T-cell (primary cell): ENCODE results near the gene CDK5RAP2. TPM values are rescaled to one million over a fixed set of nuclear protein-coding genes. Genes with fewer than 3 reads are reported as not detected.

Source experiments
- ATAC-seq, 4 experiments: fragments of 200-7000 bp in 3 of 4; fragments of 150-1000 bp in 1 of 4; cut with Tn5 transposase; replicated peaks in 1 of 4; 1 replicate in 3 of 4; 2 replicates in 1 of 4; pipeline ENCODE4 v1.10.0; 2021; ENCODE audit warnings: moderate library complexity in 3 of 4, mild to moderate bottlenecking in 2 of 4, moderate number of reproducible peaks in 1 of 4
- CTCF ChIA-PET, 2 donors: fragments of 300-600 bp; sonication (Branson Sonifier 250); formaldehyde crosslinking; loops; one replicate each; lab custom pipeline; 2022; ENCODE audit warnings: antibody characterized with exemption in 2 of 2; lab: Charles Lee
- POLR2A ChIA-PET, 2 donors: fragments of 300-600 bp; sonication (Branson Sonifier 250); formaldehyde crosslinking; loops; one replicate each; lab custom pipeline; 2022; ENCODE audit warnings: antibody characterized with exemption in 2 of 2; lab: Charles Lee
- DNase-seq, 35 experiments: peaks; one replicate each; pipeline versions ENCODE4 v3.0.0 to v3.0.0-alpha.2; 2013 to 2023
- H3K27ac ChIP-seq: one replicate; pipeline ENCODE4 v1.5.1; 2013; ENCODE audit warnings: low read length
- H3K27me3 ChIP-seq, 2 experiments: replicated peaks in 1 of 2; 1 replicate in 1 of 2; 2 replicates in 1 of 2; pipeline versions ENCODE4 v1.6.1 to v1.7.0; 2013; ENCODE audit warnings: low read length in 1 of 2, mixed read lengths in 1 of 2; ENCODE audit not compliant: control insufficient read depth in 2 of 2, insufficient read depth in 2 of 2; ENCODE audit errors: extremely low read depth in 1 of 2
- H3K36me3 ChIP-seq, 2 donors: 1 replicate in 1 of 2; 2 replicates in 1 of 2; pipeline versions ENCODE4 v1.6.1 to v1.7.0; 2013; ENCODE audit warnings: low read length in 1 of 2; ENCODE audit not compliant: control insufficient read depth in 2 of 2, insufficient read depth in 1 of 2; ENCODE audit errors: extremely low read depth in 1 of 2
- H3K4me1 ChIP-seq, 2 experiments: 1 replicate in 1 of 2; 2 replicates in 1 of 2; pipeline versions ENCODE4 v1.6.1 to v1.7.0; 2013; ENCODE audit warnings: low read length in 2 of 2, mixed read lengths in 1 of 2; ENCODE audit not compliant: insufficient read depth in 2 of 2, control insufficient read depth in 1 of 2; ENCODE audit errors: extremely low read depth in 1 of 2
- H3K4me3 ChIP-seq, 2 donors: 1 replicate in 1 of 2; 2 replicates in 1 of 2; pipeline versions ENCODE4 v1.5.1 to v1.7.0; 2013; ENCODE audit warnings: mild to moderate bottlenecking in 2 of 2, low read length in 1 of 2, moderate library complexity in 1 of 2; ENCODE audit not compliant: control insufficient read depth in 1 of 2; ENCODE audit errors: extremely low read depth in 1 of 2
- H3K9me3 ChIP-seq: 2 replicates; pipeline ENCODE4 v1.7.0; 2013
- H3K27ac Mint-ChIP-seq, 2 donors: one replicate each; pipeline ENCODE4 v1.8.0; 2020 to 2021; ENCODE audit warnings: mild to moderate bottlenecking in 2 of 2, mixed read lengths in 2 of 2
- H3K27me3 Mint-ChIP-seq, 2 donors: one replicate each; pipeline ENCODE4 v1.8.0; 2021 to 2022; ENCODE audit warnings: mixed read lengths in 2 of 2
- H3K36me3 Mint-ChIP-seq: one replicate; pipeline ENCODE4 v1.8.0; 2021; ENCODE audit warnings: mixed read lengths
- H3K4me1 Mint-ChIP-seq, 3 donors: one replicate each; pipeline ENCODE4 v1.8.0; 2020 to 2022; ENCODE audit warnings: mixed read lengths in 3 of 3, mild to moderate bottlenecking in 1 of 3
- H3K4me3 Mint-ChIP-seq, 3 donors: one replicate each; pipeline ENCODE4 v1.8.0; 2020 to 2022; ENCODE audit warnings: mild to moderate bottlenecking in 3 of 3, mixed read lengths in 3 of 3, moderate library complexity in 3 of 3
- H3K9me3 Mint-ChIP-seq, 3 donors: one replicate each; pipeline ENCODE4 v1.8.0; 2020 to 2022; ENCODE audit warnings: mixed read lengths in 3 of 3
- WGBS: methylation state at CpG from one replicate; pipeline ENCODE4 v1.1.5; 2013; ENCODE audit warnings: missing lambda C conversion rate; ENCODE audit not compliant: insufficient coverage; 5-methylcytosine and 5-hydroxymethylcytosine counted together
- total RNA-seq, 35 experiments: library from RNA in 6 of 35; stranded (reverse) in 6 of 35; fragments of 120-200 nt in 1 of 35; gene quantifications; one replicate each; pipeline versions ENCODE4 v1.2.1 to v1.2.4 and lab custom pipeline; 2013 to 2026

CDK5RAP2 gene
- total RNA-seq, 5 donors from 2014 or later (not counting 1 experiment from before 2014, with no cell fraction given) = 66.3 to 79.8 (median 73.9) TPM

GRCh38 chr9:120486347-120486746 lies 93.6 kb downstream of the CDK5RAP2 start:
- H3K4me1 ChIP-seq = no peaks in the 10 kb centered on the region
- H3K4me1 Mint-ChIP-seq = no peaks in the 10 kb centered on the region
- ChIA-PET CTCF (no interaction called here), POLR2A (no interaction called here)
- H3K27ac ChIP-seq = no peak overlapping the region
- H3K36me3 Mint-ChIP-seq = peaks cover 78% of the 10 kb centered on the region
- H3K27me3 Mint-ChIP-seq = no peaks in the 10 kb centered on the region
- no peaks in the 10 kb centered on the region for H3K27me3 ChIP-seq
- H3K4me3 Mint-ChIP-seq = no peak overlapping the region
- H3K27ac Mint-ChIP-seq = no peak overlapping the region
- no peaks in the 10 kb centered on the region for H3K9me3 ChIP-seq
- ATAC-seq (no peak), DNase-seq (no peak)
- WGBS = 100% methylated on average over 3 of the region's 4 CpGs
- H3K9me3 Mint-ChIP-seq = no peaks in the 10 kb centered on the region
- H3K4me3 ChIP-seq = no peak overlapping the region
- H3K36me3 ChIP-seq = peaks cover 20 to 67% of the 10 kb centered on the region in 2 donors

GRCh38 chr9:120485788-120486187 lies 94.2 kb downstream of the CDK5RAP2 start:
- no peak for ATAC-seq
- WGBS = 97% methylated on average over 3 of the region's 3 CpGs
- H3K4me1 Mint-ChIP-seq = no peaks in the 10 kb centered on the region
- no peaks in the 10 kb centered on the region for H3K27me3 Mint-ChIP-seq
- no peak overlapping the region for H3K27ac Mint-ChIP-seq
- ChIA-PET POLR2A (no interaction called here), CTCF (no interaction called here)
- H3K9me3 Mint-ChIP-seq = no peaks in the 10 kb centered on the region
- H3K9me3 ChIP-seq = no peaks in the 10 kb centered on the region
- H3K4me1 ChIP-seq = no peaks in the 10 kb centered on the region
- no peaks in the 10 kb centered on the region for H3K27me3 ChIP-seq
- H3K4me3 ChIP-seq = no peak overlapping the region
- peaks cover 78% of the 10 kb centered on the region for H3K36me3 Mint-ChIP-seq
- no peak for DNase-seq
- H3K36me3 ChIP-seq = peaks cover 20 to 64% of the 10 kb centered on the region in 2 donors
- H3K27ac ChIP-seq = no peak overlapping the region
- no peak overlapping the region for H3K4me3 Mint-ChIP-seq

- CTCF ChIA-PET = no interaction called here
- peaks cover 20 to 58% of the 10 kb centered on the region in 2 donors for H3K36me3 ChIP-seq
- Mint-ChIP-seq H3K4me3 (no peak overlapping the region), H3K36me3 (peaks cover 68% of the 10 kb centered on the region), H3K4me1 (no peaks in the 10 kb centered on the region), H3K9me3 (no peaks in the 10 kb centered on the region), H3K27me3 (no peaks in the 10 kb centered on the region), H3K27ac (no peak overlapping the region)
- no peak for DNase-seq
- H3K4me1 ChIP-seq = no peaks in the 10 kb centered on the region
- H3K4me3 ChIP-seq = no peak overlapping the region
- no peaks in the 10 kb centered on the region for H3K9me3 ChIP-seq
- no peak for ATAC-seq
- POLR2A ChIA-PET = no interaction called here
- H3K27me3 ChIP-seq = no peaks in the 10 kb centered on the region
- no CpG with 5 or more reads among the region's 5 CpGs for WGBS
- H3K27ac ChIP-seq = no peak overlapping the region
Observed at GRCh38 chr9:120484162-120484561, 95.8 kb downstream of the CDK5RAP2 start.

- WGBS = 94% methylated on average over 6 of the region's 9 CpGs
- no peaks in the 10 kb centered on the region for H3K27me3 ChIP-seq
- no peaks in the 10 kb centered on the region for H3K4me1 ChIP-seq
- no peak overlapping the region for H3K4me3 ChIP-seq
- no peak overlapping the region for H3K27ac ChIP-seq
- H3K9me3 ChIP-seq = no peaks in the 10 kb centered on the region
- POLR2A ChIA-PET = no interaction called here
- DNase-seq = no peak
- Mint-ChIP-seq H3K4me1 (no peaks in the 10 kb centered on the region), H3K27ac (no peak overlapping the region), H3K4me3 (no peak overlapping the region), H3K36me3 (peaks cover 57% of the 10 kb centered on the region), H3K27me3 (no peaks in the 10 kb centered on the region), H3K9me3 (no peaks in the 10 kb centered on the region)
- H3K36me3 ChIP-seq = peaks cover 20 to 47% of the 10 kb centered on the region in 2 donors
- no peak for ATAC-seq
- CTCF ChIA-PET = no interaction called here
Observed at GRCh38 chr9:120482424-120483186, 97.4 kb downstream of the CDK5RAP2 start.

- WGBS = no CpG with 5 or more reads among the region's 2 CpGs
- ChIA-PET CTCF (interaction anchor here in 1 of 2 donors (0.6 kb wide), 1 partner anchor 228 kb away, joined by 4 read pairs; no protein-coding TSS in a partner anchor), POLR2A (no interaction called here)
- no peak overlapping the region for H3K4me3 Mint-ChIP-seq
- H3K27me3 Mint-ChIP-seq = no peaks in the 10 kb centered on the region
- H3K36me3 Mint-ChIP-seq = peaks cover 56% of the 10 kb centered on the region
- H3K4me1 ChIP-seq = no peaks in the 10 kb centered on the region
- H3K4me1 Mint-ChIP-seq = no peaks in the 10 kb centered on the region
- no peak overlapping the region for H3K27ac Mint-ChIP-seq
- H3K27me3 ChIP-seq = no peaks in the 10 kb centered on the region
- H3K4me3 ChIP-seq = no peak overlapping the region
- no peaks in the 10 kb centered on the region for H3K9me3 ChIP-seq
- ATAC-seq (no peak), DNase-seq (no peak)
- H3K27ac ChIP-seq = no peak overlapping the region
- peaks cover 20 to 46% of the 10 kb centered on the region in 2 donors for H3K36me3 ChIP-seq
- no peaks in the 10 kb centered on the region for H3K9me3 Mint-ChIP-seq
Observed at GRCh38 chr9:120481846-120482245, 98.1 kb downstream of the CDK5RAP2 start.

- POLR2A ChIA-PET = no interaction called here
- Mint-ChIP-seq H3K36me3 (peaks cover 51% of the 10 kb centered on the region), H3K9me3 (no peaks in the 10 kb centered on the region), H3K4me1 (no peaks in the 10 kb centered on the region), H3K27me3 (no peaks in the 10 kb centered on the region), H3K27ac (no peak overlapping the region), H3K4me3 (no peak overlapping the region)
- no CpG with 5 or more reads among the region's 1 CpG for WGBS
- Histone ChIP-seq H3K27me3 (no peaks in the 10 kb centered on the region), H3K4me1 (no peaks in the 10 kb centered on the region), H3K4me3 (no peak overlapping the region), H3K27ac (no peak overlapping the region), H3K36me3 (peaks cover 20 to 44% of the 10 kb centered on the region in 2 donors), H3K9me3 (no peaks in the 10 kb centered on the region)
- CTCF ChIA-PET = no interaction called here
- DNase-seq (no peak), ATAC-seq (no peak)
Observed at GRCh38 chr9:120481248-120481647, 98.7 kb downstream of the CDK5RAP2 start.
